Left ventricle myocardium inferior (tissue), 1 donor: ENCODE results near the gene ATP1B2. TPM values are rescaled to one million over a fixed set of nuclear protein-coding genes. Genes with fewer than 3 reads are reported as not detected.

Experiments used
- DNase-seq: peaks from one replicate; pipeline ENCODE4 v3.0.0-alpha.2; 2020
- H3K27ac ChIP-seq: fragments of 200-600 bp; replicated peaks from 2 replicates; pipeline ENCODE4 v1.8.0; 2021
- H3K27me3 ChIP-seq: fragments of 200-600 bp; 2 replicates; pipeline ENCODE4 v1.8.0; 2021; ENCODE audit warnings: low read depth
- H3K36me3 ChIP-seq: fragments of 200-600 bp; 2 replicates; pipeline ENCODE4 v1.8.0; 2021
- H3K4me1 ChIP-seq: fragments of 200-600 bp; 2 replicates; pipeline ENCODE4 v1.8.0; 2021
- H3K4me3 ChIP-seq: fragments of 200-600 bp; 2 replicates; pipeline ENCODE4 v1.8.0; 2021; ENCODE audit warnings: mild to moderate bottlenecking, moderate library complexity
- H3K9me3 ChIP-seq: fragments of 200-600 bp; replicated peaks from 2 replicates; pipeline ENCODE4 v1.8.0; 2021
- CTCF ChIP-seq: fragments of 200-600 bp; IDR thresholded peaks from 2 replicates; pipeline ENCODE4 v1.8.0; 2021; ENCODE audit warnings: antibody characterized with exemption, mild to moderate bottlenecking, borderline replicate concordance
- intact Hi-C: fragments of 100-400 bp; cut with micrococcal nuclease; formaldehyde crosslinking; loops from one replicate; pipeline ENCODE4 v1.11.0; 2022
- total RNA-seq: library from RNA; stranded (reverse); fragmentation: NEBNext Ultra II Directional; extraction: Animal tissue kit (Norgen Biotek cat#: 25700); gene quantifications from one replicate; pipeline ENCODE4 v1.2.1, GENCODE V29; 2021
- donor health status: DM: no; HTN: yes; CAD: no; lungs with severe emphysema.

ATP1B2 gene
- total RNA-seq, 1 donor from 2014 or later: 2.8 TPM

GRCh38 chr17:7629939-7630571, 20.7 kb upstream of the ATP1B2 start, which contains the start of gene SHBG:
Gene SHBG (plus strand): TSS chr17:7630135. CDS start chr17:7630173, 38 bp downstream.
- intact Hi-C loops: loop anchor here (5.0 kb wide), 1 partner anchor 57 kb away; the partner anchor contains the start of genes TP53 and WRAP53
- H3K27me3 ChIP-seq: no peaks in the 10 kb centered on the region
- no peak within 1 kb of the TSS for H3K4me3 ChIP-seq
- TF ChIP-seq CTCF: no peak
- peaks cover 9% of the 10 kb centered on the region for H3K36me3 ChIP-seq
- no peaks in the 10 kb centered on the region for H3K9me3 ChIP-seq
- H3K4me1 ChIP-seq: peaks cover 27% of the 10 kb centered on the region
- no peak for DNase-seq
- H3K27ac ChIP-seq: no peak within 1 kb of the TSS

DNA sequence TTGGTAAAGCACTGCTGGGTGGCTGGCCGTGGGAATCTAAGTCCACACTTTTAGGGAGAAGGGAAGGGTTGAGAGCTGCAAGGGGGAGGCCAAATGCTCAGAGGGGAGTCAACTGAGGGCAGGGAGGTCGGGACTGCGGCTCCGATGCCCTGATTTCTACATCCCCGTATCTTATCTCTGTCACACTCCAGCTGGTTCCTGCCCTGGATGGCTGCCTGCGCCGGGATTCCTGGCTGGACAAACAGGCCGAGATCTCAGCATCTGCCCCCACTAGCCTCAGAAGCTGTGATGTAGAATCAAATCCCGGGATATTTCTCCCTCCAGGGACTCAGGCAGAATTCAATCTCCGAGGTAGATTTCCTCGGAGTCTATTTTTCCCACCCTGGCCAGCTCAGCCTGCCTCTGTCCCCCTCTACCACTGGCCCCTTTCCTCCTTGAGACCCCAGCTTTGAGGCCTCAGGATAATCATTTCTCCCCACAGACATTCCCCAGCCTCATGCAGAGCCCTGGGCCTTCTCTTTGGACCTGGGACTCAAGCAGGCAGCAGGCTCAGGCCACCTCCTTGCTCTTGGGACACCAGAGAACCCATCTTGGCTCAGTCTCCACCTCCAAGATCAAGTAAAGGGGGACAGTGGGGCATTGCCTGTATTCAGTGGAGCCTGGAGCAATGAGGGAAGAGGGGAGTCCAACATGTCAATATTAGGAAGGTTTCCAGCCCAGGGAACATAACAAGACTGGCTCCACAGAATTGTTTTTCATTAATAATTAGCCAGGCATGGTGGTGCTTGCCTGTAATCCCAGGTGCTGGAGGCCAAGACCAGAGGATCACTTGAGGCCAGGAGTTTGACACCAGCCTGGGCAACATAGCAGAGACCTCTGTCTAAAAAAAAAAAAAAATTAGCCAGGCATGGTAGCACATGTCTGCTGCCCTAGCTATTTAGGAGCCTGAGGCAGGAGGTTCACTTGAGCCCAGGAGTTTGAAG, 19.0 kb upstream of the ATP1B2 start:
- H3K4me3 ChIP-seq: no peak overlapping the region
- DNase-seq: peak; percentile 30
- no peaks in the 10 kb centered on the region for H3K27me3 ChIP-seq
- no peak overlapping the region for H3K27ac ChIP-seq
- intact Hi-C loops: loop anchor here (5.0 kb wide), 1 partner anchor 56 kb away; the partner anchor contains the start of genes TP53 and WRAP53
- no peak for TF ChIP-seq CTCF
- H3K4me1 ChIP-seq: peaks cover 23% of the 10 kb centered on the region
- H3K36me3 ChIP-seq: no peaks in the 10 kb centered on the region
- no peaks in the 10 kb centered on the region for H3K9me3 ChIP-seq

- TF ChIP-seq CTCF: peak; percentile 56
- Histone ChIP-seq H3K36me3 (no peaks in the 10 kb centered on the region), H3K9me3 (no peaks in the 10 kb centered on the region), H3K27me3 (no peaks in the 10 kb centered on the region), H3K4me1 (peaks cover 15% of the 10 kb centered on the region), H3K4me3 (no peak overlapping the region), H3K27ac (no peak overlapping the region)
- no peak for DNase-seq
- intact Hi-C loops: loop anchor here (5.0 kb wide), 1 partner anchor 55 kb away; the partner anchor contains the start of genes TP53 and WRAP53
Measured at GRCh38 chr17:7632492-7632894, 18.2 kb upstream of the ATP1B2 start.

GRCh38 chr17:7633093-7633492, 17.6 kb upstream of the ATP1B2 start:
- intact Hi-C loops: loop anchor here (5.0 kb wide), 1 partner anchor 54 kb away; the partner anchor contains the start of genes TP53 and WRAP53
- DNase-seq: no peak
- Histone ChIP-seq H3K36me3 (no peaks in the 10 kb centered on the region), H3K27ac (no peak overlapping the region), H3K4me3 (no peak overlapping the region), H3K4me1 (peaks cover 10% of the 10 kb centered on the region), H3K9me3 (no peaks in the 10 kb centered on the region), H3K27me3 (no peaks in the 10 kb centered on the region)
- no peak for TF ChIP-seq CTCF

GRCh38 chr17:7634384-7634783, 16.3 kb upstream of the ATP1B2 start:
- H3K4me3 ChIP-seq: no peak overlapping the region
- H3K27me3 ChIP-seq: no peaks in the 10 kb centered on the region
- peaks cover 7% of the 10 kb centered on the region for H3K4me1 ChIP-seq
- peak; percentile 58 for TF ChIP-seq CTCF
- H3K9me3 ChIP-seq: no peaks in the 10 kb centered on the region
- DNase-seq: peak; percentile 46
- H3K36me3 ChIP-seq: no peaks in the 10 kb centered on the region
- H3K27ac ChIP-seq: no peak overlapping the region
- intact Hi-C loops: loop anchor here (5.0 kb wide), 1 partner anchor 53 kb away; the partner anchor contains the start of genes TP53 and WRAP53
